DMS 273 treated with DMSO at 0.1 percent for 48 hours (cell line): ENCODE results near the gene PLA2G6.
"Not testable (repeated sequence)": the region's sequence is repeated elsewhere in the genome, so short reads cannot be mapped to it uniquely, and the experiment has no call there.

ENCODE experiments used
- DNase-seq: peaks from one replicate; lab custom pipeline; 2025; lab: John Stamatoyannopoulos, UW

PLA2G6 gene

GRCh38 chr22:38129856-38130255 is 51.8 kb downstream of the PLA2G6 start:
- no peak for DNase-seq

- no peak for DNase-seq
Measured at GRCh38 chr22:38129021-38129420, 52.6 kb downstream of the PLA2G6 start.

- DNase-seq = no peak
Measured at GRCh38 chr22:38127869-38128268, 53.8 kb downstream of the PLA2G6 start.

GRCh38 chr22:38126928-38127668 is 54.5 kb downstream of the PLA2G6 start:
- no peak for DNase-seq

GRCh38 chr22:38125751-38126201 is 55.9 kb downstream of the PLA2G6 start:
- DNase-seq = no peak

- no peak for DNase-seq
Measured at GRCh38 chr22:38125038-38125610, 56.5 kb downstream of the PLA2G6 start.

- no peak for DNase-seq
Measured at GRCh38 chr22:38124236-38124974, 57.2 kb downstream of the PLA2G6 start.

GRCh38 chr22:38122616-38123015 is 59.0 kb downstream of the PLA2G6 start:
- DNase-seq = no peak

- no peak for DNase-seq
Measured at GRCh38 chr22:38120359-38121110, 61.1 kb downstream of the PLA2G6 start.

- not testable (repeated sequence) for DNase-seq
Measured at GRCh38 chr22:38118747-38119146, 62.9 kb downstream of the PLA2G6 start.

- no peak for DNase-seq
Measured at GRCh38 chr22:38118182-38118581, 63.4 kb downstream of the PLA2G6 start.

GRCh38 chr22:38117556-38117955 is 64.1 kb downstream of the PLA2G6 start:
- DNase-seq = not testable (repeated sequence)

- no peak for DNase-seq
Measured at GRCh38 chr22:38115423-38116205, 66.0 kb downstream of the PLA2G6 start.

GRCh38 chr22:38114484-38115398 is 66.9 kb downstream of the PLA2G6 start:
- peak; percentile 29 for DNase-seq

GRCh38 chr22:38112381-38112780 is 69.2 kb downstream of the PLA2G6 start:
- no peak for DNase-seq

- no peak for DNase-seq
Measured at GRCh38 chr22:38111925-38112355, 69.7 kb downstream of the PLA2G6 start.

GRCh38 chr22:38110863-38111852 is 70.5 kb downstream of the PLA2G6 start:
- DNase-seq = no peak

GRCh38 chr22:38110008-38110862 is 71.4 kb downstream of the PLA2G6 start, which contains the start of gene BAIAP2L2:
Gene BAIAP2L2 (minus strand): TSS chr22:38110684. CDS start chr22:38110525, 159 bp downstream.
- no peak for DNase-seq
